Measurements from ENCODE around the gene MECP2.

MECP2 gene

DNA sequence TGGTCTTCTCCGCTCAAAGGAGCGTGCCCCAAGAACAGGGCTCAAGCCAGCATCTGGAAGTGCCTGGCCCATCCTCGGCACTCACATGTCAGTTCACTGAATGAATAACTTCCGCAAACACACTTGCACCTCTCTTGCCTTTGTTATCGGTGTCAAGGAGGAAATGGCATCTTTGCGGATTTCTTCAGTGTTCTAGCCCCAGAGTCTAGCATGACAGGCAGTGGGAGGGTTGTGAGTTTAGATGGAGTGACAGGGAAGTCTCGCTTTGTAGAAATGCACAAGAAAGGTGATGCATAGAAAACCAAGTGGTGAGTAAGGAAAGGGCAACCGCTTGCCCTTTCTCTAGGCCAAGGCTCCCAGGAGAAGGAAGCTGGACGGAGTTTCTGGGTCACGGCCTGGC, 17.6 kb upstream of the MECP2 start:
- DNase-seq, result no peak

DNA sequence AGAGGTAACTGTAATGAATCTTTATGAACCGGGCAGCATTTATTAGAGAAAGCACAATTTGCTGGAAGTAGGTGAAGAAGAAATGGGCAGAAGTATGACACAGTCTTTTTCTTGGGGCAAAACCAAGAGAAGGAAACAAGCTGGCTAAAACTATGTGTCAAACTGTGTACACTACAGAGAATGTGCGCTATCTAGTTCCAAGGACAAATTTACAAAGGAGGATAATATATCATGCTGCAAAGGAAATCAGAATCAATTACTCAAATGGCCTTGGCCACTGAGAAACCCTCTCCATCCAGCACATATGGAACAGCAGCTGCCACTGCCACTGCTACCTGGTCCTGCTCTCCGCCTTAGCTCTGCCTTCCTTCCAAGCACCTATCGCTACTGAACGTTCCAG, 17.1 kb upstream of the MECP2 start:
- DNase-seq, result no peak

GRCh38 chrX:154113729-154114128, 16.2 kb upstream of the MECP2 start:
- DNase-seq, result no peak

DNA sequence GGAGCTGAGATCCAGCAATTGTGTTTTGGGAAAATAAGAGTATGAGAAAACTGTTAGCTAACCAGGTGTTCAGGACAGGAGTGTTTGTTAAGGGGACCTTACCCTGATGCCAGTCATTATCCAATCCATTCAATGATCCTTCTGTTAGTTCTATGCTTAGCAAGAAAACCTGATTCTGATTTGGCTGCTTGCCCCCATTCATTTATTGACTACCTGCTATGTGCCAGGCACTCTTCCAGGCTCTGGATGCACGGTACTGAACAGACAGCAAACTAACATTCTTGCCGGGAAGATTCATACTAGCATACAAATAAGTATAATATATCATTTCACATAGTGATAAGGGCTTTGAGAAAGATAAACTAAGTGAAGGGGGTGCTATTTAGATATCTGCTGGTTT, 1.0 kb upstream of the MECP2 start:
- DNase-seq, result no peak

- peak; percentile 81 for DNase-seq
Measured at GRCh38 chrX:154097003-154097588, 421 bp downstream of the MECP2 start.

DNA sequence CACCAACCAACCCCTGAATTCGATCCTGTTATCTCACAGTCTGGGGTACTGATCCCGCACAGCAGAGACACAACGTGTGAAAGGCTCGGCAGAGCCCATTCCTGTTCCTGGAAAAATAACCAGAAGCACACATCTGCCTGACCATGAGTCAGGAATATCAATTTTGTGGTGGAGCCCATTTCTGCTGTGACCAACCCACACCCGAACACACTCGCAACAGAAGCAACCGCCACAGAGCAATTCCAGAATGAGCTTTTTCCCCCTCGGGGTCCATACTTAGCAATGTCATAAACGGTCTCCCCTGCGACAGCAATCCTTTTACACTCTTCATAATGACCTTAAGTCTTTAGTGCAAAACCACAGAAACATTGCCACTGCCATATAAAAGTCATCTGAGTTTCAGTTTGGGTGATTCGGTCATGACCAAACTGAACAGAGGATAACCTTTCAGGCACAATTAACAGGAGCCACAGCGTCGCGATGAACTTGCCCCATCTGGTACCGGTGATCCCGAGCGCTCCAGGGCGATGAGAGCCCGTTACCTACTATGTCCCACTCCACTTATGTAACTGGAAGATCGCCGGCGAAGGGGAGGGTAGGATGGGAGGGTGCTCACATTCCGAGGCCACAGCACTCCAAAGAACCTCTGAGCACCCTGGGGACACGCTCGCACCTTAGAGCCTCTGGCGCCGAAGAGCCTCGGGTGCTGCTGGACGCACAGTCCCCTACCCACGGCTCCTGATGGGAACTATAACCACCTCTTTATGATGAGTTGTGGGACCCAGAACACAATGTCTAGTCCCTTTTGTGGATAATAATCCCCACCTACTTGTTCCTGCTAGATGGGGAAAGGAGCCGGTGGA, 1.1 kb downstream of the MECP2 start:
- DNase-seq, result no peak

DNA sequence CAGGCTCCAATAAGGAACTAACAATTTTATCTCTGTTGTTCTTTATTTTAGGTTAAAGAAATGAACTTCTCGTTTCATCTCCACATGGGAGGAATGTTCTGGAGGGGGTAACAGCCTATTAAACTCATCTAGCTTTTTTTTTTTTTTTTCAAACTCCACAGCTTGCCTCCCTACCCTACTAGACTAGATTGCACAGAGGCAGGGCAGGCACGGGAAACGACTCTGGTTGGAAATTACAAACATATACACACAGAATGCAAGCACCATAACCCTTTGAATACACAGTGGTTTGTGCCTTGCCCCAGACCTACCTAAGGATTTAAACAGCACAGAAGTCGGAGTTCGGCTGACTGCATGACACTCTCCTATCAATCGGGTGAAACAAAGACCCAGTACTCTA, 2.7 kb downstream of the MECP2 start:
- DNase-seq, result no peak

GRCh38 chrX:154093965-154094364, 3.6 kb downstream of the MECP2 start:
- no peak for DNase-seq

- DNase-seq, result no peak
Measured at GRCh38 chrX:154092371-154092770, 5.1 kb downstream of the MECP2 start.

DNA sequence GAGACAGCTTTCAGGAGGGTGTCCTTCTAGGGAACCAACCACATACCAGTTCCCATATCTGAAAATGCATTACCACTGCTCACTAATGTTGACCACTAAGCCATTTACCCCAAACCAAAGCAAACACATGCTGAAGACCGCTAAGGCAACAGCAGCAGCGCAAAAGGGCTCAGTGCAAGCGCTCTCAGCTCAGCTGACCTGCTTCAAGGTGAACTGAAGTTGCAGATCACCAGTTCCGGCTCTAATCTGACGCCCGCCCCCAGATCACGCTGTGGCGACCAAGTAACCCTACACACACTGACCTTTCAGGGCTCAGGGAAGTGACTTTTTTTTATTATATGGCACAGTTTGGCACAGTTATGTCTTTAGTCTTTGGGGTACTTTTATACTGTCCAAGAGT, 5.8 kb downstream of the MECP2 start:
- DNase-seq, result no peak

GRCh38 chrX:154090731-154091130, 6.8 kb downstream of the MECP2 start:
- DNase-seq, result no peak

GRCh38 chrX:154084449-154085300, 12.8 kb downstream of the MECP2 start:
- DNase-seq, result no peak

- no peak for DNase-seq
Measured at GRCh38 chrX:154083126-154083517, 14.4 kb downstream of the MECP2 start.

- DNase-seq, result no peak
Measured at GRCh38 chrX:154082396-154083125, 15.0 kb downstream of the MECP2 start.

GRCh38 chrX:154077101-154077500, 20.4 kb downstream of the MECP2 start:
- no peak for DNase-seq

GRCh38 chrX:154074199-154074598, 23.3 kb downstream of the MECP2 start:
- DNase-seq, result no peak

DNA sequence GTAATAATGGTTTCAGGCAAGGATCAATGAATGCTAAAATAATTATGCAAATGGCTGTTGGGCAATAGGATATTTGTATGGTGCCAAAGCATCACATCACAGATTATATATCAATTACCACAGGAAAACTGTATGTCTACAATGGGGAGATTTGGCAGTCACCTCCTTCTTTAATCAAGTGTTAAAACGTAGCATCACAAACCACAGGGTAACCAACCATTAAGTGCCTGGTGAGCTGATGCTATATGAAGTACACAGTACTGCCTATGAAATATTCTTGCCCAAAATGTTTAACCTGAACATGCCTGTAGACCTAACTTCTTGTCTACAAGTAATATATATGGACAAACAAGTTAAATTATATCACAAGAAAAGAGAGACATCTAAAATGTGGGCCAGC, 25.3 kb downstream of the MECP2 start:
- DNase-seq, result no peak

GRCh38 chrX:154068560-154068959, 29.0 kb downstream of the MECP2 start:
- no peak for DNase-seq

DNA sequence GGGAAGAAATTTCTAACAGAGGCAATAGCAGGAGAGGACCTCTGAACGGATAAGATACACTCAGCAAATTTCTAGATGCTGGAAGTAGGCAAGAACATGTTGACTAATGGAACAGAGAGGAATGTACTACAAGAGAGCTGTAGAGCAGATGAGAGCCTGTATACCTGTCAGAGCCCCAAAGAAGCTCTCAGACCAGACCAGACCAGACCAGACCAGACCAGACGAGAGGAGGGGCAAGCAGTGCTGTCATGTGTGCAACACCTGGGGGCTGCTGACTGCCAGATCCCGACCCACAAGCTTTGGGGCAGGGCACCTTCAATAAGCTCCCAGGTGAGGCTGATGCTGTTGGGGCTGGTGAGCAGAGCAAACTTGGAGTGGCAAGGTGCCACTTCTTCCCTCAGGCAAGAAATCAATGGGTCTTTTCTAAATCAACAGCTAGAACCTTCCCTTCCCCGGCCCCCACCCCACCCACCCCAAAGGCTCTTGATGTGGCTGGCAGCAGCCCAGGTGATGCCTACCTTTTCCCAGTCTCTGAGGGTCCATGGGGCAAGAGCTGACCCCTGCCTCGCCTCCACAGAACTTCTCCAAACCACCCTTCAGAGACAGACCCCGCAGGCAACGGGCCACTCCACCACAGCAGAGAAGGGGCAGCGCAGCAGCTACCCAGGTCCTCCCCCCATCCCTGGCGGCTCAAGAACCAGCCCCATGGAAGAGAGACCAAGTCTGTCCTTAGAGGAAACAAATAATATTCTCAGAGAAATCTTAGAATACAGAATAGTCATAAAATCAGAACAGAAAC, 32.7 kb downstream of the MECP2 start:
- no peak for DNase-seq

- DNase-seq, result no peak
Measured at GRCh38 chrX:154063234-154063633, 34.3 kb downstream of the MECP2 start.

DNA sequence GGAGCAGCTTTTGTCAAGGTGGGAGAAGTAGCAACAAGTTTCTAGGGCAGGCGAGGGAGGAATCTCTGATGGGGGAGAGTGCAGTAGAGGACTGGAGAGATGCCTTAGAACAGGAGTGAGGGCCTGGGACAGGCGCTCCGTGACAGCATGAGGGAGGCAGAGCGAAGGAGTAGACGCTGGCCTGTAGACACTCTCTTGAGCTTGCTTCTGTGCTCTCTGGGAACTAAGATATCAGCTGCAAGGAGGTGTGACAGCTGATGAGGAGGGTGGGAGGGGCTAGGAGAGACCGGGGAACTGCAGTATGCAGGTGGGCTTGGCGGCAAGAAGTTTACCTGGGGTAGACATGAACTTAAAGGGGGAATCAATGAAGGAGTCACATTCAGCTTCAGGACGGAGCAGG, 35.7 kb downstream of the MECP2 start:
- DNase-seq, result no peak

DNA sequence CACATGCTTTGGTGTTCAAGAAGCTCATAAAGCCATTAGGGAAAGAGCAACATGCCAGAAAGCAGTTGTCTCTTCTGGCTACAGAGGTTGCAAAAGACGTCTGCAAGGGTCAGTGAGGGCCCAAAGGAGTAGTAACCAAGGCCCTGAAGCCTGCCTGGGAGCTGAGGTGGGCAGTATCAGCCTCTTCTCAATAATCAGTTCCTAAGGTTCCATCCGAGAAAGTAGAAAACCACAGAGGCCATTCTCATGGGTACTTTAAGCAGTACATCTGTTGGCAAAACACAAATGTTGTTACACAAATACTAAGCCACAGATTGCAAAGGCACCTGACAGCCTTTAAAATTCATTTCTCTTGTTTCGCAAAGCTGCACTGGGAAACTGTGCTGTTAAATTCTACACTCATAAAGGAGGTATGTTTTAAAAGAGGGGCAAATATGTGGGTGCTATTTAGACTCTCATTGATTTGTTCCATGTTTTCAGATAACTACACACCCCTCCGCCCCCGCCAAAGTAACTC, 37.7 kb downstream of the MECP2 start:
- no peak for DNase-seq
